ENCODE measurements around the gene FBXO31.

DNA sequence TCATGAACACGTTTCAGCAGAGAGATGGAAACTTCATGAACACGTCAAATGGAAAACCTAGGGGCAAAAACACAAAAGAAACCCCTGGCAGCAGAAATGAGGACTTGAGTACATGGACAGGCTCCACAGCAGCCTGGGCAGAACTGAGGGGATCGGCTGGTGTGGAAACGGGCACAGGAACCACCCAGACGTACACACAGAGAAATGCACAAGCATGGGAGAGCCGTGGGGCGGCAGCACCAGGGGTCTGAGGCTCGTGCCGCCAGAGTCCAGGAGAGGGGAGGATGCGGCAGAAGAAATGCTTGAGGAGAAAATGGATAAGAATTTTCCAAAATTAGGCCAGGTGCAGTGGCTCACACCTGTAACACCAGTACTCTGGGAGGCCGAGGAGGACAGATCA, 38.5 kb upstream of the FBXO31 start:
- no peak for TF ChIP-seq EP300 (IDR thresholded peaks at IDR 0.05)
- TF ChIP-seq, protein P1, sequence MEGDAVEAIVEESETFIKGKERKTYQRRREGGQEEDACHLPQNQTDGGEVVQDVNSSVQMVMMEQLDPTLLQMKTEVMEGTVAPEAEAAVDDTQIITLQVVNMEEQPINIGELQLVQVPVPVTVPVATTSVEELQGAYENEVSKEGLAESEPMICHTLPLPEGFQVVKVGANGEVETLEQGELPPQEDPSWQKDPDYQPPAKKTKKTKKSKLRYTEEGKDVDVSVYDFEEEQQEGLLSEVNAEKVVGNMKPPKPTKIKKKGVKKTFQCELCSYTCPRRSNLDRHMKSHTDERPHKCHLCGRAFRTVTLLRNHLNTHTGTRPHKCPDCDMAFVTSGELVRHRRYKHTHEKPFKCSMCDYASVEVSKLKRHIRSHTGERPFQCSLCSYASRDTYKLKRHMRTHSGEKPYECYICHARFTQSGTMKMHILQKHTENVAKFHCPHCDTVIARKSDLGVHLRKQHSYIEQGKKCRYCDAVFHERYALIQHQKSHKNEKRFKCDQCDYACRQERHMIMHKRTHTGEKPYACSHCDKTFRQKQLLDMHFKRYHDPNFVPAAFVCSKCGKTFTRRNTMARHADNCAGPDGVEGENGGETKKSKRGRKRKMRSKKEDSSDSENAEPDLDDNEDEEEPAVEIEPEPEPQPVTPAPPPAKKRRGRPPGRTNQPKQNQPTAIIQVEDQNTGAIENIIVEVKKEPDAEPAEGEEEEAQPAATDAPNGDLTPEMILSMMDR (IDR thresholded peaks at IDR 0.05) = no peak

All from ovary (tissue), 3 donors.